Activated naive CD4-positive, alpha-beta T cell treated with anti-CD3 and anti-CD28 coated beads, Interleukin-2, amount 10 ng/mL, durations not matched to agents 7 days and 5 days (primary cell): Measurements from ENCODE around the gene EGLN2.
A peak's percentile ranks its signal among the peaks of the same experiment; 100 is the strongest.

Experiments used
- CTCF ChIA-PET: fragments of 350-600 bp; sonication (Branson Sonifier 250); formaldehyde crosslinking; loops from one replicate; lab custom pipeline; 2021; ENCODE audit warnings: antibody characterized with exemption; lab: Charles Lee
- DNase-seq: peaks from one replicate; pipeline ENCODE4 v3.0.0-alpha.2; 2020
- H3K27ac Mint-ChIP-seq: one replicate; pipeline ENCODE4 v1.8.0; 2021; ENCODE audit warnings: mild to moderate bottlenecking, moderate library complexity, mixed read lengths
- H3K27me3 Mint-ChIP-seq: one replicate; pipeline ENCODE4 v1.8.0; 2021; ENCODE audit warnings: mild to moderate bottlenecking, mixed read lengths
- H3K36me3 Mint-ChIP-seq: one replicate; pipeline ENCODE4 v1.8.0; 2021; ENCODE audit warnings: mixed read lengths
- H3K4me1 Mint-ChIP-seq: one replicate; pipeline ENCODE4 v1.8.0; 2021; ENCODE audit warnings: mixed read lengths
- H3K4me3 Mint-ChIP-seq: one replicate; pipeline ENCODE4 v1.8.0; 2021; ENCODE audit warnings: mild to moderate bottlenecking, moderate library complexity, mixed read lengths
- H3K9me3 Mint-ChIP-seq: one replicate; pipeline ENCODE4 v1.8.0; 2021; ENCODE audit warnings: mixed read lengths

The EGLN2 gene

GRCh38 chr19:40802300-40803169 lies 3.5 kb downstream of the EGLN2 start:
- CTCF ChIA-PET, result interaction anchor here (1.1 to 1.5 kb wide), 2 partner anchors 16 to 48 kb away, joined by 3 to 4 read pairs; no protein-coding TSS in a partner anchor
- peaks cover 60% of the 10 kb centered on the region for H3K36me3 Mint-ChIP-seq

GRCh38 chr19:40803170-40803856 lies 4.3 kb downstream of the EGLN2 start:
- no peaks in the 10 kb centered on the region for H3K27me3 Mint-ChIP-seq

More at GRCh38 chr19:40802300-40803169, 3.5 kb downstream of the EGLN2 start:
- Mint-ChIP-seq H3K27ac (peak overlapping the region; percentile 96), H3K9me3 (no peaks in the 10 kb centered on the region), H3K4me3 (peak overlapping the region; percentile 92), H3K4me1 (peaks cover 84% of the 10 kb centered on the region), H3K27me3 (no peaks in the 10 kb centered on the region)
- no peak for DNase-seq

DNA sequence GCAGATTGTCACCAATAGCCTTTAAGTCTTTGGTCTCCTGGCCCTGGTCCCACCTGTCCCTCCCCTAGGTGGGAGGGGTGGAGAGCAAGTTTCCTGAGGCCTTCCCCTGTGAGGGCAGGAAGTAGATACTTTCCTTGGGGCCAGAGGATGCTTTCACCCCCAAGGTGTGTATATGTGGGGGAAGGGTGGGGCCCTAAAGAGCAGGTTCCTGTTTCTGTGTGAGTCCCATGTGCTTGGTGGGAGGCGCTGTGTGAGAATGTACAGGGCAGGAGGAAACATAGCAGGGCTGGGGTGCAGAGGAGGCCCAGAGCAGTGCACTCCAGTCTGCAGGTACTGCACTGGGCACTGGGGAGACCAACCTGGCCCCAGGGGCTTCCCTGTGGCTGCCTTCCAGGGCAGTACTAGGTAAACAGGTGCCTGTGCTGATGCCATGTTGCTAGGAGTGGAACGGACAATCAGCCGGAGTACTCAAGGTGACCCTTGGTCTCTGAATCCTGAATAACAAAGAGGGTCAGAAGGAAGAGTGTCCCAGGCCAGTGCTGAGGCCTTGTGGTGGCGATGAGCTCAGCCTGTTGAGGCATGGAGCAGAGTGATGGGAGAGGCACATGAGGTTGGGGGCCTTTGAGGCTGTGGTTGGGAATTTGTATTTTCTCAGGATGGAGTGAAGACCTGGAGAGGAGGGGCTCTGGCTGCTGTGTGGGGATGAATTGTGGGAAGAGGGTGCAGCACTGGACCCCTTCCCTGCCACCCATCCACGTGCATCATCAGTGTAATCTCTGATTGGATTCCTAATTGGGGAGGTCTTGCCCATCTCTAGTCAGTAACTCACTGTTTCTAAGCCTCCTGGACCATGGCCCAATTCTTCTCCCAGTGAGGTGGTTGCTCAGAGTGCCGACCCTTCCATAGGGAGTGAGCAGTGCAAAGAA lies 5.1 kb downstream of the EGLN2 start:
- peaks cover 66% of the 10 kb centered on the region for H3K36me3 Mint-ChIP-seq
- peak; percentile 88 for DNase-seq

More at GRCh38 chr19:40803170-40803856, 4.3 kb downstream of the EGLN2 start:
- DNase-seq, result no peak
- Mint-ChIP-seq H3K4me3 (peak overlapping the region; percentile 92), H3K4me1 (peaks cover 83% of the 10 kb centered on the region), H3K27ac (peak overlapping the region; percentile 96), H3K9me3 (no peaks in the 10 kb centered on the region), H3K36me3 (peaks cover 65% of the 10 kb centered on the region)
- CTCF ChIA-PET, result interaction anchor here (1.1 to 1.5 kb wide), 2 partner anchors 15 to 49 kb away, joined by 3 to 4 read pairs; no protein-coding TSS in a partner anchor

DNA sequence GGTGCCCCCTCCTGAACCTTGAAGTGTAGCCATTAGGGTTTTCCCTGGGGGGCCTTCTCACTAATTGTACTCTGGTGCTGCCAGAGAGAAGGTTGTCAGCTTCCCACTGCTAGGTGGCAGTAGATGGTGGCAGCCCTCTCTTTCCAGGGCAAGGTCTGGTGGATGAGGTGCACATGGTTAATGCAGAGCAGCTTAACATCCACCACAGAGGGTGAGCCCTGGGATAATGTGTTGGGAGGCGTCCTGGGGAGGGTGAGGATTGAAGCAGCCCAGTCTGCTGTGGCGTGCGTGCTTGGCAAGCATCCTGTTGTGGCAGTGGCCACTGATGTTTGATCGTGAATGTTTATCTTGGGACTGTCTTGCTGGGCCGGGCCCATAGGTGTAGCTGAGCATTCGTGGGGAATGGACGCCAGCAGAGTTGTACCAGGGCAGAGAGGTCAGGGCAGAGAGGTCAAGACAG lies 5.8 kb downstream of the EGLN2 start:
- H3K27ac Mint-ChIP-seq, result peak overlapping the region; percentile 96
- DNase-seq, result no peak
- peaks cover 91% of the 10 kb centered on the region for H3K4me1 Mint-ChIP-seq
- H3K27me3 Mint-ChIP-seq, result no peaks in the 10 kb centered on the region
- H3K4me3 Mint-ChIP-seq, result peak overlapping the region; percentile 92
- H3K36me3 Mint-ChIP-seq, result peaks cover 69% of the 10 kb centered on the region
- no peaks in the 10 kb centered on the region for H3K9me3 Mint-ChIP-seq
- CTCF ChIA-PET, result interaction anchor here (0.8 to 5.0 kb wide), 6 partner anchors 14 to 340 kb away, joined by 3 to 24 read pairs (median 17); partner anchors contain the start of genes ACTMAP and SNRPA

More for the DNA sequence above, 5.1 kb downstream of the EGLN2 start:
- Mint-ChIP-seq H3K9me3 (no peaks in the 10 kb centered on the region), H3K27me3 (no peaks in the 10 kb centered on the region), H3K4me3 (peak overlapping the region; percentile 92), H3K27ac (peak overlapping the region; percentile 96), H3K4me1 (peaks cover 87% of the 10 kb centered on the region)
- CTCF ChIA-PET, result interaction anchor here (1.1 to 5.0 kb wide), 5 partner anchors 15 to 142 kb away, joined by 3 to 24 read pairs (median 23); partner anchors contain the start of genes ACTMAP and SNRPA

GRCh38 chr19:40805258-40805868 lies 6.4 kb downstream of the EGLN2 start:
- Mint-ChIP-seq H3K4me1 (peaks cover 93% of the 10 kb centered on the region), H3K9me3 (no peaks in the 10 kb centered on the region), H3K27ac (peak overlapping the region; percentile 96), H3K4me3 (peak overlapping the region; percentile 92), H3K36me3 (peaks cover 68% of the 10 kb centered on the region), H3K27me3 (no peaks in the 10 kb centered on the region)
- CTCF ChIA-PET, result interaction anchor here (0.6 to 5.0 kb wide), 8 partner anchors 14 to 339 kb away, joined by 3 to 24 read pairs (median 10); partner anchors contain the start of genes ACTMAP and SNRPA
- DNase-seq, result peak; percentile 70

- peaks cover 67% of the 10 kb centered on the region for H3K36me3 Mint-ChIP-seq
- H3K4me1 Mint-ChIP-seq, result peaks cover 95% of the 10 kb centered on the region
- peak; percentile 86 for DNase-seq
- no peaks in the 10 kb centered on the region for H3K9me3 Mint-ChIP-seq
- peak overlapping the region; percentile 81 for H3K4me3 Mint-ChIP-seq
- H3K27ac Mint-ChIP-seq, result peak overlapping the region; percentile 96
- CTCF ChIA-PET, result interaction anchor here (0.5 to 5.0 kb wide), 20 partner anchors 8 to 173 kb away, joined by 3 to 24 read pairs (median 4); partner anchors contain the start of genes ACTMAP, RAB4B and SNRPA
- H3K27me3 Mint-ChIP-seq, result peaks cover 12% of the 10 kb centered on the region
Measured at GRCh38 chr19:40806423-40807146, 7.6 kb downstream of the EGLN2 start.

- no peak for DNase-seq
- peak overlapping the region; percentile 96 for H3K27ac Mint-ChIP-seq
- peaks cover 20% of the 10 kb centered on the region for H3K27me3 Mint-ChIP-seq
- peaks cover 95% of the 10 kb centered on the region for H3K4me1 Mint-ChIP-seq
- H3K9me3 Mint-ChIP-seq, result no peaks in the 10 kb centered on the region
- H3K4me3 Mint-ChIP-seq, result peak overlapping the region; percentile 81
- CTCF ChIA-PET, result interaction anchor here (0.8 to 5.0 kb wide), 17 partner anchors 9 to 174 kb away, joined by 3 to 24 read pairs (median 4); partner anchors contain the start of genes ACTMAP, RAB4B and SNRPA
- peaks cover 59% of the 10 kb centered on the region for H3K36me3 Mint-ChIP-seq
Measured at GRCh38 chr19:40807147-40808020, 8.4 kb downstream of the EGLN2 start.

DNA sequence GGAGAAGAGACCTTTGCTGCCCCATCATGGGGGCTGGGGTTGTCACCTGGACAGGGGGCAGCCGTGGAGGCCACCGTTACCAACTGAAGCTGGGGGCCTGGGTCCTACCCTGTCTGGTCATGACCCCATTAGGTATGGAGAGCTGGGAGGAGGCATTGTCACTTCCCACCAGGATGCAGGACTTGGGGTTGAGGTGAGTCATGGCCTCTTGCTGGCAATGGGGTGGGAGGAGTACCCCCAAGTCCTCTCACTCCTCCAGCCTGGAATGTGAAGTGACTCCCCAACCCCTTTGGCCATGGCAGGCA lies 9.0 kb downstream of the EGLN2 start:
- CTCF ChIA-PET, result interaction anchor here (1.2 to 5.0 kb wide), 7 partner anchors 10 to 146 kb away, joined by 3 to 24 read pairs (median 9); partner anchors contain the start of gene RAB4B

GRCh38 chr19:40808497-40808896 lies 9.5 kb downstream of the EGLN2 start:
- Mint-ChIP-seq H3K9me3 (no peaks in the 10 kb centered on the region), H3K4me1 (peaks cover 91% of the 10 kb centered on the region), H3K27me3 (peaks cover 31% of the 10 kb centered on the region), H3K27ac (no peak overlapping the region), H3K4me3 (no peak overlapping the region), H3K36me3 (peaks cover 55% of the 10 kb centered on the region)
- CTCF ChIA-PET, result interaction anchor here (1.2 to 5.0 kb wide), 4 partner anchors 10 to 147 kb away, joined by 3 to 24 read pairs (median 14); no protein-coding TSS in a partner anchor
- DNase-seq, result no peak

More for the DNA sequence above, 9.0 kb downstream of the EGLN2 start:
- Mint-ChIP-seq H3K36me3 (peaks cover 57% of the 10 kb centered on the region), H3K4me1 (peaks cover 95% of the 10 kb centered on the region), H3K27ac (peak overlapping the region; percentile 96), H3K27me3 (peaks cover 26% of the 10 kb centered on the region), H3K9me3 (no peaks in the 10 kb centered on the region), H3K4me3 (peak overlapping the region; percentile 24)
- DNase-seq, result no peak

DNA sequence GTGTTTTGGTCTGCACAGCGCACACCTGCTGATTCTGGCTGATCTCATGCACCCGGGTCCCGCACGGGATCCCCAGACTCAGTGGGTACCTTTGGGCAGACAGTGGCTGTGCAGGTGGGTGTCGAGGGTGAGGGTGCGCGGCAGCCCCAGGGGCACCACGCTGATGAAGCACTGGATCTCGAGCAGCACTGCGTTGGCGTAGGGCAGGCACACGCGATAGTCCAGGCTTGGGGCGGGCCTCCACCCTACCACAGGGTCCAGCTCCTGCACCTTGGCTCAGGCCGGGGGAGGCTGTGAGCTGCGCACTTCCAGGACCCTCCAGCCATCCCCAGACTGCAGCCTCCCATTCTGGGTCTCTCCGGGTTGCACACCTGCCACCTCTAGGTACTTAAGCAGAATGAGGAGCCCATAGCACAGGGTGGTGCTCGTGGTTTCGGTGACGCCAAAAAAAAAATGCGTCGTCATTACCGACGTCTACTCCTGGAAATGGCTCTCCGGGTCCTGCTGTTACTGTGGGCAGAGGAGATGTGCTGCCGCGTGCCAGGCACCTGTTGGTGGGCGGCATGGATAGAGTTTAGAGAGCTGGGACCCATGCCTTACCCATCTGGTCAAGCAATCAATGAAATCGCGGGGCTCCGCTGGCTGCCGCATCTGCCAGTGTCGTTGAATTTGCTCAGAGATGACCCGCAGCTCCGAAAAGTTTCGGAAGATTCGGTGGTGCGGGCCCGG lies 10.5 kb downstream of the EGLN2 start:
- no peak for DNase-seq
- Mint-ChIP-seq H3K9me3 (no peaks in the 10 kb centered on the region), H3K36me3 (peaks cover 48% of the 10 kb centered on the region), H3K4me3 (no peak overlapping the region), H3K27me3 (peaks cover 41% of the 10 kb centered on the region), H3K4me1 (peaks cover 81% of the 10 kb centered on the region), H3K27ac (no peak overlapping the region)
- CTCF ChIA-PET, result interaction anchor here (0.8 to 5.0 kb wide), 2 partner anchors 33 to 54 kb away, joined by 3 to 24 read pairs; no protein-coding TSS in a partner anchor

- H3K4me1 Mint-ChIP-seq, result peaks cover 74% of the 10 kb centered on the region
- no peak for DNase-seq
- peaks cover 44% of the 10 kb centered on the region for H3K36me3 Mint-ChIP-seq
- peaks cover 48% of the 10 kb centered on the region for H3K27me3 Mint-ChIP-seq
- H3K9me3 Mint-ChIP-seq, result no peaks in the 10 kb centered on the region
- CTCF ChIA-PET, result interaction anchor here (0.8 kb wide), 1 partner anchor 33 kb away, joined by 3 read pairs; no protein-coding TSS in a partner anchor
- peak overlapping the region; percentile 68 for H3K27ac Mint-ChIP-seq
- H3K4me3 Mint-ChIP-seq, result peak overlapping the region; percentile 87
Measured at GRCh38 chr19:40810160-40810559, 11.2 kb downstream of the EGLN2 start.
